Head of caudate nucleus (tissue), 42 donors: Measurements from ENCODE around the gene CEP128.

ENCODE experiments used
- DNase-seq, 42 donors: peaks; one replicate each; pipeline versions ENCODE4 v3.0.0 to v3.0.0-alpha.2; 2020 to 2021; ENCODE audit warnings: mixed read lengths in 7 of 42
- intact Hi-C: fragments of 100-400 bp; cut with DNase I; formaldehyde crosslinking; loops from one replicate; pipeline ENCODE4 v1.15.0; 2022

The CEP128 gene

DNA sequence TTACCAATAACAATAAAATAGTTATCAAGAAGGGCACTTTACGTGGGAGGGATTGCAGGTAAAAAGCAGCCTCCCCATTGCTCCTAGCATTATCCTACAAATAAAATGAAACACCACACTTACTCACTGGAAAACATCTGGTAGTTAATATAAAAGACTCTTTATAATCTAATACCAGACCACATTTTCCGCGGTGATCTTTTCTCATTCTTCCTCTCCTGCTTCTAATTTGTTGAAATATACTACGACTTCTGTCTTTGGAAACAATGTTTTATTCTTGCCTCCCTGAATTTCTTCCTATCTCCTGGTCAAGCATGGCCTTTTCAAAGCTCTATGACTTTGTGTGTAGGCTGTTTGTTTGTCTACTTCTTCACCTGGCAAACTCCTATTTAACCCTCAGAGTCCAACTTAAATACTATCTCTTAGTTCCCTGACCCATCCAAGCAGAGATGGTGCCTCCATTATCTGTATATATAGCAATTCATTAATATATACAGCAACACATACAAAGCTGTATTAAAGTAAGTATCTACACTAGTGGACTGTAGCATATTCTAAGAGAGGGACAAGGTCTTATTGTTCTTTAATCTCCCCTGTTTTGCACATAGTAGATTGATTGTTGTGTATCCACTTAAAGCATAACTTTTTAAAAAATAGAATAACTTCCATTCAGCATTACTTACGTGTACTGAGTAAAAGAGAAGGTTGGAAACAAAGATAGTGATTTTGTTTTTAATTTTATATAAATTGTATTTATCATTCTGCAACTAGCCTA, 228.3 kb downstream of the CEP128 start:
- intact Hi-C loops = no loop called here
- no peak for DNase-seq

DNA sequence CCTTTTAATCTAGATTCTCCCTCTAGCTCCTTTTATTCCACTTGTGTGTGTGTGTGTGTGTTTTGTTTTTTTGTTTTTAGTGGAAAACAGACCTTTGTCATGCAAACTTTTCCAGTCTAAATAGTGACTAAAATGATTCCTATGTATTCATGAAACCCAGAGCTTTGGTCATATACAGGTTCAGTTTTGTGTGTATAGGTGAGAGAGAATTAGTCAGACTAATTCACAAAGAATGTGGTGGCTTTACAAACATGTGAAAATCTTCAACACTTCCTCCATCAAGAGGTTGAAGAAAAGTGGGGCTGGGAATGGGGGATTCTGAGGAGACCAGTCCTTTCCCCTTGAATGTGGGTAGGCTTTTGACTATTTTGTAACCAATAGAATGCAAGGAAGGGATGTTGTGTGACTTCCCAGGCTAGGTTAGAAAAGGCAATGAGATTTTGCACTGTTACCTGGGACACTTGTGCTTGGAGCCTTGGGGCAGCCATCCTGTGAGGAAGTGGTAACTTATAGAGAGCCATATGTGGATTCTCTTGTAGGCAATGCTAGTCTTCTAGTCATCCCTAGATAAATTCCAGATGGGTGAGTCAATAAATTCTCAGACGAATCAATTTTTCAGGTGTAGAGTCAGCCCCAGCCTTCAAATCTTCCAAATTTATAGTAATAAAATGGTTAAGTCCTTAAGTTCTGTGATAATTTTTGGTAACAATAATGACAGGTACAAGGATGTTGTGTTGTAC, 236.1 kb downstream of the CEP128 start:
- DNase-seq = no peak
- intact Hi-C loops = no loop called here

DNA sequence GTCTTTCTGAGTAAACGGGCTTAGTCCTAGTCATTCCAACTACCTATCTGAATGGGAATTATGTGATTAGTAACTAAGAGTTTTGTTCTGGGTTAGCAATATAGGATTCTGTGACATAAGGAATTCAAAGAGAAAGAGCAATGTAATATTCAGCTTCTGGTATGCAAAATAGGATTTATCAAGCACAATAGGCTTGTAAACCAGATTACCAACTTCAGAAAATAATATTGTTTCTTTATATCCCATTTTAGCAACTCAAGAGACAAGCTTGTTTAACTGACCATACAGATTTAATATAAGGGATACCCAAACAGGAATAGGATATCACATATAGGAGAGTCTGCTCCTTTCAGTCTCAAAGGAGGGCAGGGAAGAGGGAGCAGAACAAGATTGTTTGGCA, 240.9 kb downstream of the CEP128 start:
- intact Hi-C loops = no loop called here
- no peak for DNase-seq

DNA sequence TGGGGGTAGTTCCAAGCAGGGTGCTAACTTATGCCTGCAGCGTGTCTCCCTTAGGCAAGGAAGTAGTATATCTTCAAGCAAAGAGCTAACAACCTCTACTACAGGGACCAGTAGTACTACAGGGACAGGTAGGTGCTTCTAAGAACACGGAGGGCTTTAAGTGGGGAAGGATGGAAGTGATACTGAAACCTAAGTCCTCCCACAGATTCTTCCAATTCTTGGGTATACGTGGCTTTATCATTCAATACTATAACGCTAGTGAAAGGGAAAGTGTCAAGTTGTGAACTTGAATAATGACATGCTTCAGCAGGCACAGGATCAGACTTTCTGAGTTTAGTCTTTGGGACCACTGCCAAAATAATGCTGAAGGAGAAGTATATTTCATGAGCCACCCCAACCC, 241.7 kb downstream of the CEP128 start:
- DNase-seq = no peak
- intact Hi-C loops = no loop called here

DNA sequence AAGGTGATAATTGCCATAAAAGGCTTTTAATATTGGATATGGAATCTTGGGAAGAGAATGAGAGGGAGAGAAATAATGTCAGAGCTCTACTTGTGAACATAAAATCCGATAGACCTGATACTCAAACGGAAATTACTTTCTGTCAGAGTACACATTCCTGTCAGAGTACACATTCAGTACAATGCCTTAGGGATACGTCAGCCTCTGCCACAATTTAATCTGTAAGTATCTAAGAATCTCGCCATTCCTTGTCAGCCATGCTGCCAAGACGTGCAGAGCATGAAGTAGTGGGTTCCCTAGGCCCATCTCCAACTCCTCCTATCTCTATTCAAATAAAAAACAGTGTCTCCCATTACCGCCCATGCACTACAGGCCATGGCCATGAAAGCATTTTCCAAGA, 242.6 kb downstream of the CEP128 start:
- DNase-seq = no peak
- intact Hi-C loops = no loop called here

DNA sequence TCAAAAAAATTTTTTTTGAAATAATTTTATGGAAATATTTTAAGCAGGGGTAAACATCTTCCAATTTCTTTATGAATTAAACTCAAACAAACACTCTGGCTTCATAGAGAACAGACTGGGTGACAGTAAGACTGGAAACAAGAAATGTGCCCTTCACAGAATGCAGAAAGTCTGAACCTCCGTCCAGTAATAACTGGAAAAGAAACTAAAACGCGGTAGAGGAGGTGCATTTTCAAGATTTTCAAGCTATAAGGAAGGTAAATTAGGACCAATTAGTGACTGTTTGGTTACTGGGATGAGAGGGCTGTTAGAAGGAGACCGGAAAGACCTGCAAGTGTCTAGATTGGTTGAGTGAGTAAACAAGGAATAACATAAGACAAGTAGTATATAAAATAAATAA, 245.7 kb downstream of the CEP128 start:
- no peak for DNase-seq
- intact Hi-C loops = no loop called here

DNA sequence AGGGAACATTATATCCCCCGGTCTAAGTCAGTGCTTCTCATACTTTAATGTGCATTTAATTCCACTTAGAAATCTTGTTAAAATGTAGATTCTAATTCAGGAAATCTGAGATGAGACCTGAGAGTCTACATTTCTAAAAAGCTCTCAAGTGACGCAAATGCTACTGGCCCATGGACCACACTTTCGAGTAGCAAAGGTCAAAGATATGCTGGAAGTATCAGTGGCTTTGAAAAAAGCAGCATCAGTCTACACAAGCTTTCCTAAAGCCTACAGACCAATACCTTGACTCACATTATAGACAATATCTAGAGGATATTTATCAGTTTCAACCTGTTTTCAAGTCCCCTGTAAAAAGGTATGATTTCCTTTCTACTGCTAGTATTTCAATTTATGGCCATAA, 248.6 kb downstream of the CEP128 start:
- intact Hi-C loops = no loop called here
- no peak for DNase-seq

DNA sequence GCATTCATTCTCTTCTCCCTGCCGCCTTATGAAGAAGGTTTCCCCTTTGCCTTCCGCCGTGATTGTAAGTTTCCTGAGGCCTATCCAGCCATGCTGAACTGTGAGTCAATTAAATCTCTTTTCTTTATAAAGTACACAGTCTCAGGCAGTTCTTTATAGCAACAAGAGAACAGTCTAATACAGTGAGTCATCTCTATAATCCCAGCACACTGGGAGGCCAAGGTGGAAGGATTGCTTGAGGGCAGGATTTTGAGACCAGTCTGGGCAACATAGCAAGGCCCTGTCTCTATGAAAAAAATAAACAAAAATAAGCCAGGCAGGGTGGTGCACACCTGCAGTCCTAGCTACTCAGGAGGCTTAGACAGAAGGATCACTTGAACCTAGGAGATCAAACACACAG, 259.9 kb downstream of the CEP128 start:
- intact Hi-C loops = no loop called here
- no peak for DNase-seq

DNA sequence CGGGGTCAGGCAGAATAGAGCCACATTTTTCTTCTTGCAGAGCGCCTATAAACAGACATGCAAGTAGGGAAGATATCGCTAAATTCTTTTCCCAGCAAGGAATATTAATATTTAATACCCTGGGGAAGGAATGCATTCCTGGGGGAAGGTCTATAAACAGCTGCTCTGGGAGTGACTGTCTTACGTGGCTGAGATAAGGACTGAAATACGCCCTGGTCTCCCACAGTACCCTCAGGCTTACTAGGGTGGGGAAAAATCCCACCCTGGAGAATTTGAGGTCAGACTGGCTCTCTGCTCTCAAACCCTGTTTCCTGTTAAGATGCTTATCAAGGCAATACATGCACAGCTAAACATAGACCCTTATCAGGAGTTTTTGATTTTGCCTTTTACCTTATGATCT, 262.3 kb downstream of the CEP128 start:
- intact Hi-C loops = no loop called here
- DNase-seq = no peak

DNA sequence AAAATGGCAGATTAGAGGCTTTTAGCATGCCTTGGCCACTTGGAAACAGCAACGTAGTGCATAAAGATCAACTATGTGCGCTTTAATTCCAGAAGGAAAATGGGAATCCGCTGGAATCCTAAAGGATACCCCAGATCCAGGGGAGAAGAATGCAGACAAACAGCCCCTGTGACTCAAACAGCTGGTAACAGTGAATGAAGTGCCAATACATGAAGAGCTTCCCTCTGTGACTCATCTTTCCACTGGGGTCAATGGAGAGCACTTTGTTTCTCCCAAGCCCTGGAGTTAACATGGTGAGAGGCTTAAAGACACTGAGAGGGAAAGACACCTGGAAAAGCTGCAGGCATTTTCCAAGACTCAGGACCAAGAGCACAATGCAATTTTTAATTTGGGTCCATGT, 263.1 kb downstream of the CEP128 start:
- DNase-seq = no peak
- intact Hi-C loops = no loop called here

DNA sequence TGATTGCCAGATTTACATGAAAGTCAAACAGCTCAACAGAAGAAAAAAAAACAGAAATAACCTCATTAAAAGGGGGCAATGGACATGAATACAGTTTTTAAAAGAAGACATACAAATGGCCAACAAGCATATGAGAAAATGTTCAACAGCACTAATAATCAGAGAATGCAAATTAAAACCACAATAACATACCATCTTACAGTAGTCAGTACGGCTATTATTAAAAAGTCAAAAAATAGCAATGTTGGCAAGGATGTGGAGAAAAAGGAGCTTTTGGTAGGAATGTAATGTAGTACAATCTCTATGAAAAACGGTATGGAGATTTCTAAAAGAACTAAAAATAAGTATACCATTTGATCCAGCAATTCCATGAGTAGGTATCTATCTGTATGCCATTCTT, 272.1 kb downstream of the CEP128 start:
- no peak for DNase-seq
- intact Hi-C loops = no loop called here

DNA sequence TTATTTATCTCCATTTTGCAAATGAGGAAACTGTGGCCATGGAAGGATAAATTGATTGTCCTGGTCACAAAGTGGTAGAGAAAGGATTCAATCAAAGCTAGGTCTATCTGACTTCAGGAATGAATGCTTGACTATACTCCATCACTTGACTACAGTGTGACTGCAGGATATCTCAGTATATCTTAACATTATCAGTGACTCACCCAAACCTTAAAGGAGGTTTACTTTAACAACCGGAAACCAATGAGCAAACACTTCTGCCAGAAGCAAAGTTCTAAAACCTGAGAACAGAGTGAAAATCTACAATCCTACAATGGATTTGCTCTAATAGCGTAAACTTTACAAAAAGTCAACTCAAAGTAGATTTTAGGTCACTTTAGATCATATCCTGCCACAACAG, 277.0 kb downstream of the CEP128 start:
- DNase-seq = no peak
- intact Hi-C loops = no loop called here

DNA sequence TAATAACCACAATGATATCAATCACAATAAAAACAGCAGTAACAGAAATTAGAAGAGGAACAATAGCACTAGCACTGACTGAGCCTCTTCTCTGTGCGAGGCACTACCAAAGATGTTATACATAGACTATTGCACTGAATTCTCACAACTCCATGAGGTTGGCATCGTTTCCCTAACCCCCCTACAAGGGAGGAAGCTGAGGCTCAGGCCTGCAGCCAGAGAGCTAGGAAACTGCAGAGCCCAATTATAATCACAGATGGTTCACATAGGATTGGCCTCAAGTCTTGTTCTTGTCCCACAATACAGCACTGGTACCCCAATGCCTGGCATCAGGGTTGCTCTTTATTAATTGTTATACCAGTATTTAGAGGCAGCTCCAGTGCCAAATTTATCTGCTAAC, 278.0 kb downstream of the CEP128 start:
- DNase-seq = peak in 5 of 42 donors; percentile 4 to 47 (median 11)
- intact Hi-C loops = no loop called here

DNA sequence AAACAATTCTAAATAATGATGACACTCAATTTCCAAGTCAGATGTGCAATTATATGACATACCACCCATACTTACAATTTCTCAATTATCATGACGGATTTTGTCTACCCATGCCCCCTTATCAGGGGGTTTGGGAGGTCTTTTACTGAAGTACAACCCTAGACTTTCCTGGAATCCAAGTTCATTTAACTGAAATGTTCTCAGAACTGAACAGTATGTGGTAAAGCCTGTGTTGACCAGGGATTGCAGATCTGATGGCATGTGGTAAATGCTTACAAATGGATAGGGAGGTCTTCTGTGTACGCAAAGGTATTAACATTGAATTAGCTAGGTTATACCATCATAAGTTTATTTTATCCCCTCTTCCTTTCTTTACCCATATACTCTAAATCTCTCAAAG, 281.8 kb downstream of the CEP128 start:
- no peak for DNase-seq
- intact Hi-C loops = no loop called here

DNA sequence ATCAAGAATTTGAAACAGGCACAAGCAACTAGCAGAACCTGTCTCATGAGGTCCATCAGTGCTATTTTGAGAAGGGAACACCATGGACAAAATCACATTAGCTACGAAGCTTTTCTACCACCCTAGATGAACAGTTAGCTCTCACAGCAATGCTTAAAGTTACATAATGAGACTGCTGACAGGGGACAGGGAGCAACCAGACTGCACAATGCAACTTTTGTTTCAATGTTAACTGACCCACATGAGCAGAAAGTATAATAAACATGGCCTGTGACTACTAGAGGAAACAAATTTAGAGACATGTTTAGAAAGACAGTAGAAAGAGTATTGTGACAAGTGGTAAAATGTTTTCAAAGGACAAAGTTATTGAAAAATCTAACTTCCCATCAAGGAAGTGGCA, 282.8 kb downstream of the CEP128 start:
- intact Hi-C loops = no loop called here
- peak in 12 of 42 donors; percentile 6 to 49 (median 18) for DNase-seq

DNA sequence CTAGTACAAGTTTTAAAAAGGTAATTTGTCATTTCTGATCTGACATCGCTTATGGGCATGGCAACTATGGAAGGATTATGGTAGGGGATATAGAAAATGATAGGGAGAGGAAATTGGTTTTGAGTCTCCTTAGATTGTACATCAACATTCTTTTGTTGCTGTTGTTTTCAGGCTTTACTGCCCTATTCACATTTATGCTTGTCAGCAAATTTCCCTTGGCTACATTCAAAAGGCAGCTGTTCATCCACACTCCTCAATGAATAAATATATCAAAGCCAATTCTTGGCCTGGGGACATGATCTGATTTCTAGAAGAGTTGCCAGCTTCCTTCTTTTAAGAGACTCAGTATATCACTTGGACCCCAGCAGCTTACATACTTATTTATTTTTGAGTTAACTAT, 283.4 kb downstream of the CEP128 start:
- intact Hi-C loops = no loop called here
- DNase-seq = no peak

DNA sequence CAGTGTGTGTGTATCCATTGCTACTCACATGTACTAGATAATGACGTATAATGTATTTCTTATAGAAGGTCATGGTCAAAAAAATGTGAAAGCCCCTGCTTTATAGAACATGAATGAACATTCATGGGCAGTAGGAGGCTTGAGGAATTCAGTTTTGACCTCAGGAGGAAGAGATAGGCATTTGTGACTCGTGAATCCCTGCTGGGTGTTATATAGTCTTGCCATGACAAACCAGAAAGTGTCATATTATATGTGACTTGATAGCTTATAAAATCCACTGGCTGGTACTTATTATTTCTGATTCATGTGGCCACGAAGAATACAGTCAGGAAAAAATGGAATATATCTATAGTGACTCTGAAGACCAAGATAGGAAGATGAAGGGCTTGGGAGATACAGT, 287.6 kb downstream of the CEP128 start:
- no peak for DNase-seq
- intact Hi-C loops = no loop called here

DNA sequence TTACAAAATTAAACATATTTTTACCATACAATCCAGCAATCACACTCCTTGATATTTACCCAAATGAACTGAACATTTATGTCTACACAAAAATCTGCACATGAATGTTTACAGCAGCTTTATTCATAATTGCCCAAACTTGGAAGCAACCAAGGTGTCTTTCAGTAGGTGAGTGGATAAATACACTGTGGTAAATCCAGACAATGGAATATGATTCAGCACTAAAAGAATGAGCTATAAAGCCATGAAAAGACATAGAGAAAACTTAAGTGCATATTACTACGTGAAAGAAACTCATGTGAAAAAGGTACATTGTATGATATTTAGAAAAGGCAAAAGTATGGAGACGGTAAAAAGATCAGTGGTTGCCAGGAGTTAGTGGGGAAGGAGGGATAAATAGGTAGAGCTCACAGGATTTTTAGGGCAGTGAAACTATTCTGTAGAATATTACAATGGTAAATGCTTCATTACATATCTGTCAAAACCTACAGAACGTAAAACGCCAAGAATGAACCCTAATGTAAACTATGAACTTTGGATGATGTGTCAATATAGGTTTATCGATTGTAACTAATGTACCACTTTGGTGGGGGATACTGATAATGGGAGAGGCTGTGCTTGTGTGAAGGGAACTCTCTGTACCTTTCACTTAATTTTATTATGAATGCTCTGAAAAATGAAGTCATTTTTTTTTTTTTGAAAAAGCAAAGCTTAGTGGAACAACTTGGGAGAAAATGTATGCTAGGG, 295.7 kb downstream of the CEP128 start:
- intact Hi-C loops = no loop called here
- DNase-seq = no peak

DNA sequence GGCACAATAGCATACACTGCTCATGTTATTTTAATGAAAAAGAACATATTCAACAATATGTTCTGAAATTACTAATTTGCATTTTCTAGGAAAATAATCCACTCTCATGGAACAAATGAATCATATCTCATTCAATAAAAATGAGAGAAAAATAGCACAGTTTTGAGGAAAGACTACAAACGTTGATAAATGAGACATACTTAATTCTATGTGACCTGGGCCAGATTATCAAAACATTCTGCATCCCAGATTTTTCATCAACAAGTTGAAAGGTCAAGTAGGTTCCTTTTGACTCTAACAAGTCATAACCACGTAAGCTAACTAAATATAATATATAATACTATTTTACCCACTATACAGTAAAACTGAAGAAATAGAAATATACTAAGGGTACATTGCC, 296.7 kb downstream of the CEP128 start:
- no peak for DNase-seq
- intact Hi-C loops = no loop called here
